Neural progenitor cell (in vitro differentiated cells): ENCODE data around the gene IQCE. TPM values are rescaled to one million over a fixed set of nuclear protein-coding genes. Genes with fewer than 3 reads are reported as not detected.

Experiments used
- DNase-seq: peaks from one replicate; pipeline ENCODE4 v3.0.0-alpha.2; 2016; ENCODE audit warnings: low spot score
- H2AFZ ChIP-seq: fragments of 200-600 bp; sonication (generic); replicated peaks from 2 replicates; pipeline ENCODE4 v1.6.1; 2016; ENCODE audit warnings: antibody characterized with exemption
- H3F3A ChIP-seq: fragments of 200-600 bp; sonication (generic); 2 replicates; pipeline ENCODE4 v1.6.1; 2016; ENCODE audit warnings: antibody characterized with exemption, low read depth
- H3K27ac ChIP-seq: fragments of 200-600 bp; sonication (generic); 2 replicates; pipeline ENCODE4 v1.5.1; 2016; ENCODE audit warnings: mild to moderate bottlenecking
- H3K27me3 ChIP-seq: fragments of 200-600 bp; sonication (generic); 2 replicates; pipeline ENCODE4 v1.6.1; 2016; ENCODE audit warnings: mild to moderate bottlenecking, moderate library complexity
- H3K36me3 ChIP-seq: fragments of 200-600 bp; sonication (generic); 2 replicates; pipeline ENCODE4 v1.5.1; 2016
- H3K4me1 ChIP-seq: fragments of 200-600 bp; sonication (generic); 2 replicates; pipeline ENCODE4 v1.6.1; 2016; ENCODE audit warnings: mixed run types
- H3K4me2 ChIP-seq: fragments of 200-600 bp; sonication (generic); 2 replicates; pipeline ENCODE4 v1.6.1; 2016
- H3K4me3 ChIP-seq: fragments of 200-600 bp; sonication (generic); 2 replicates; pipeline ENCODE4 v1.5.1; 2016
- H3K79me2 ChIP-seq: fragments of 200-600 bp; sonication (generic); 2 replicates; pipeline ENCODE4 v1.6.1; 2016; ENCODE audit warnings: low read depth
- H3K9ac ChIP-seq: fragments of 200-600 bp; sonication (generic); 2 replicates; pipeline ENCODE4 v1.6.1; 2016
- H3K9me3 ChIP-seq: fragments of 200-600 bp; sonication (generic); 2 replicates; pipeline ENCODE4 v1.5.1; 2016; ENCODE audit warnings: low read depth
- H4K20me1 ChIP-seq: fragments of 200-600 bp; sonication (generic); 2 replicates; pipeline ENCODE4 v1.6.1; 2016; ENCODE audit warnings: low read depth
- H3K27ac Mint-ChIP-seq: 3 replicates; pipeline ENCODE4 v1.8.0; 2021; ENCODE audit warnings: mixed read lengths
- H3K27me3 Mint-ChIP-seq: 2 replicates; pipeline ENCODE4 v1.8.0; 2022; ENCODE audit warnings: low read depth, mild to moderate bottlenecking, inconsistent platforms, moderate library complexity, mixed read lengths; ENCODE audit not compliant: insufficient read depth
- H3K36me3 Mint-ChIP-seq: 3 replicates; pipeline ENCODE4 v1.8.0; 2021; ENCODE audit warnings: mixed read lengths
- H3K4me1 Mint-ChIP-seq: 3 replicates; pipeline ENCODE4 v1.8.0; 2021; ENCODE audit warnings: mixed read lengths
- H3K4me3 Mint-ChIP-seq: 3 replicates; pipeline ENCODE4 v1.8.0; 2021; ENCODE audit warnings: mild to moderate bottlenecking, moderate library complexity, mixed read lengths
- H3K9me3 Mint-ChIP-seq: 3 replicates; pipeline ENCODE4 v1.8.0; 2020; ENCODE audit warnings: mixed read lengths
- EZH2 ChIP-seq: fragments of 200-600 bp; sonication (generic); IDR thresholded peaks from 2 replicates; pipeline ENCODE4 v1.6.1; 2017; ENCODE audit warnings: antibody characterized with exemption, mild to moderate bottlenecking, moderate library complexity
- EZH2phosphoT487 ChIP-seq: fragments of 200-600 bp; sonication (generic); IDR thresholded peaks from 2 replicates; pipeline ENCODE4 v1.6.1; 2017; ENCODE audit warnings: antibody characterized with exemption
- total RNA-seq: library from RNA; depleted of rRNA; stranded (reverse); fragments of >200 nt; gene quantifications from 2 replicates; pipeline ENCODE4 v1.2.3, GENCODE V29; 2015; ENCODE audit warnings: low replicate concordance
- TF ChIP-seq, protein P1 (sequence below): fragments of 200-600 bp; sonication (generic); IDR thresholded peaks from 2 replicates; pipeline ENCODE4 v1.5.1; 2017; ENCODE audit warnings: antibody characterized with exemption, mild to moderate bottlenecking

IQCE gene
- total RNA-seq, 1 donor from 2014 or later: 4.6 TPM

DNA sequence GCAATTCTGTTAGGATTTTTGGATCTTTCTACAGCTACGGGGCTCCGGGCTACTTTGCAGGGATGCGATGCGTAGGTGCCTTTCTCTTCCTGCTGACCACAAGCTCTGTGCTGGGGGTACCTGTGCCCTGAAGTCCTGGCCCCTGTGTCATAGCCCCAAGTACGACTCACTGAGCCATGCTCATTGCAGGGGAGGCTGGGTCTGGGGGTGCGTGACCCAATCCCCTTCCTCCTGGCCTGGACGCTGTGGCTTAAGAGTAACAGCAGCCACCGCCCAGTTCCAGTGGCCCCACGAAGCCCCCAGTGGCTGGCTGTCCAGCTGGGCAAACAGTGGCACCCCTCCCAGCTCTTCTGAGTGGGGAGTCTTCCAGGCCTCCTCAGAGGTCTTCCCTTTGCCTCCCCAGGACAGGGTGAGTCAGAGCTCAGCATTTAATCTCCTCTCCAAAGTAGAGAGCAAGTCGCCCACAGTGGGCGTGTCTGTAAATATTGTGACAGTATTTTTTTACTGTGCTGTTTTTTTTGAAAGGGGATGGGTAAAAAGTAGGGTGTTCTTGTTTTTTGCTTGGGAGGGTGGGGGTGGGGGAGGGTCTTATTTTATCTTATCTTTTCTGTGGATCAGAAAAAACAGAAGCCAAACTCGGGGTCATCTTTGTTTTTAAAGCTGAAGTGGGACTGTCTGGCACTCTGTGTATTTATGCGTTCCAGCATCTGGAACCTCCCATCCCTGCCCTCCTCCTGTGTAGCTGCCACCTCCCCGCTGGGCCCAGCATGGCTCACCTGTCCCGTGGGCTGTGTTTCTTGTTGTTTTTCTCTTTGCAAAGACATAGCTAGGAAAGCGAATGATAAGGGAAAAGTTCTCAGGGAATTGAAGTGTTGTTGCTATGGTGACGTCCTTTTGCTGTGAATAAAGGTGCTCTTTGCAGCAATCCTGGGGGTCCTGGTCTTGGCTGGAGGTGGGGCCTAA is 31.0 kb upstream of the IQCE start:
- Mint-ChIP-seq H3K36me3 (peaks cover 5% of the 10 kb centered on the region), H3K4me3 (peak overlapping the region; percentile 52), H3K27me3 (peaks cover 6% of the 10 kb centered on the region), H3K9me3 (no peaks in the 10 kb centered on the region), H3K27ac (peak overlapping the region; percentile 76), H3K4me1 (peaks cover 45% of the 10 kb centered on the region)
- Histone ChIP-seq H2AFZ (no peak overlapping the region), H3K9me3 (no peaks in the 10 kb centered on the region), H3F3A (peaks cover 74% of the 10 kb centered on the region), H4K20me1 (peaks cover 83% of the 10 kb centered on the region), H3K4me1 (peaks cover 38% of the 10 kb centered on the region), H3K79me2 (peaks cover 40% of the 10 kb centered on the region), H3K27me3 (no peaks in the 10 kb centered on the region), H3K27ac (peak overlapping the region; percentile 25), H3K4me3 (no peak overlapping the region), H3K4me2 (no peak overlapping the region), H3K9ac (no peak overlapping the region), H3K36me3 (no peaks in the 10 kb centered on the region)
- DNase-seq: no peak
- TF ChIP-seq, protein P1, sequence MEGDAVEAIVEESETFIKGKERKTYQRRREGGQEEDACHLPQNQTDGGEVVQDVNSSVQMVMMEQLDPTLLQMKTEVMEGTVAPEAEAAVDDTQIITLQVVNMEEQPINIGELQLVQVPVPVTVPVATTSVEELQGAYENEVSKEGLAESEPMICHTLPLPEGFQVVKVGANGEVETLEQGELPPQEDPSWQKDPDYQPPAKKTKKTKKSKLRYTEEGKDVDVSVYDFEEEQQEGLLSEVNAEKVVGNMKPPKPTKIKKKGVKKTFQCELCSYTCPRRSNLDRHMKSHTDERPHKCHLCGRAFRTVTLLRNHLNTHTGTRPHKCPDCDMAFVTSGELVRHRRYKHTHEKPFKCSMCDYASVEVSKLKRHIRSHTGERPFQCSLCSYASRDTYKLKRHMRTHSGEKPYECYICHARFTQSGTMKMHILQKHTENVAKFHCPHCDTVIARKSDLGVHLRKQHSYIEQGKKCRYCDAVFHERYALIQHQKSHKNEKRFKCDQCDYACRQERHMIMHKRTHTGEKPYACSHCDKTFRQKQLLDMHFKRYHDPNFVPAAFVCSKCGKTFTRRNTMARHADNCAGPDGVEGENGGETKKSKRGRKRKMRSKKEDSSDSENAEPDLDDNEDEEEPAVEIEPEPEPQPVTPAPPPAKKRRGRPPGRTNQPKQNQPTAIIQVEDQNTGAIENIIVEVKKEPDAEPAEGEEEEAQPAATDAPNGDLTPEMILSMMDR: no peak
- TF ChIP-seq EZH2phosphoT487 (no peak), EZH2 (no peak)

DNA sequence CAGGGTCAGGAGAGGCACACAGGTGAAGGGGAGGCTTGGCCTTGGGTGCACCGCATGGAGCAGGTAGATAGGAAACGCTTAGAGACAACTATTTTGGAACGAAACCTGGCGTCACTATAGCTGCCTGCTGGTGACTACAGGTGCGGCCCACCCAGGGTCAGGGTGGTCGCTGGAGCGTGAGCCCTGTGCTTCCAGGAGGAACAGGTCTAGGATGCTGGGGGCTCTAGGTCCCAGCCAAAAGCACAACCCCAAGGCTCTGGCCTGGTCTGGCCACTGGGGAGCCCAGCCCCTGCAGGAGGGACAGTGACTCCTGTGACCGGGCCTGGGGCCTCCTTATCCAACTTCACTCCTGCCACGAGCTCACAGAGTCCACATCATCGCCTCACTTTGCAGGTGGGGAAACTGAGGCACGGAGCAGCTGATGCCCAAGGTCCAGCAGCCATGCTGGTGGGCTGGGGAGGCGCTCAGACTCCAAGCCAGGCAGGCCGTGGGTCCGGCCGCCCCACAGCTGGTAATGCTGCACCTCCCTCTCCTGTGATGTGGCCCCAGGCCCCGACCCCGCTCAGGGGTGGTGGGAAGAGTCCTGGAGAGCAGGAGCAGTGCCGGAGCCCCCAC is 30.2 kb upstream of the IQCE start:
- H3K9me3 ChIP-seq: no peaks in the 10 kb centered on the region
- peaks cover 68% of the 10 kb centered on the region for H3F3A ChIP-seq
- H2AFZ ChIP-seq: no peak overlapping the region
- H3K9me3 Mint-ChIP-seq: no peaks in the 10 kb centered on the region
- peaks cover 6% of the 10 kb centered on the region for H3K27me3 Mint-ChIP-seq
- DNase-seq: no peak
- no peak overlapping the region for H3K4me3 ChIP-seq
- peaks cover 40% of the 10 kb centered on the region for H3K4me1 Mint-ChIP-seq
- H3K36me3 ChIP-seq: no peaks in the 10 kb centered on the region
- peaks cover 30% of the 10 kb centered on the region for H3K4me1 ChIP-seq
- no peak overlapping the region for H3K27ac ChIP-seq
- H3K27me3 ChIP-seq: no peaks in the 10 kb centered on the region
- peaks cover 75% of the 10 kb centered on the region for H4K20me1 ChIP-seq
- no peak for TF ChIP-seq EZH2
- TF ChIP-seq, protein P1: no peak
- no peak for TF ChIP-seq EZH2phosphoT487
- H3K4me2 ChIP-seq: no peak overlapping the region
- H3K79me2 ChIP-seq: peaks cover 32% of the 10 kb centered on the region
- peaks cover 5% of the 10 kb centered on the region for H3K36me3 Mint-ChIP-seq
- H3K9ac ChIP-seq: no peak overlapping the region
- H3K4me3 Mint-ChIP-seq: peak overlapping the region; percentile 52
- H3K27ac Mint-ChIP-seq: peak overlapping the region; percentile 76

DNA sequence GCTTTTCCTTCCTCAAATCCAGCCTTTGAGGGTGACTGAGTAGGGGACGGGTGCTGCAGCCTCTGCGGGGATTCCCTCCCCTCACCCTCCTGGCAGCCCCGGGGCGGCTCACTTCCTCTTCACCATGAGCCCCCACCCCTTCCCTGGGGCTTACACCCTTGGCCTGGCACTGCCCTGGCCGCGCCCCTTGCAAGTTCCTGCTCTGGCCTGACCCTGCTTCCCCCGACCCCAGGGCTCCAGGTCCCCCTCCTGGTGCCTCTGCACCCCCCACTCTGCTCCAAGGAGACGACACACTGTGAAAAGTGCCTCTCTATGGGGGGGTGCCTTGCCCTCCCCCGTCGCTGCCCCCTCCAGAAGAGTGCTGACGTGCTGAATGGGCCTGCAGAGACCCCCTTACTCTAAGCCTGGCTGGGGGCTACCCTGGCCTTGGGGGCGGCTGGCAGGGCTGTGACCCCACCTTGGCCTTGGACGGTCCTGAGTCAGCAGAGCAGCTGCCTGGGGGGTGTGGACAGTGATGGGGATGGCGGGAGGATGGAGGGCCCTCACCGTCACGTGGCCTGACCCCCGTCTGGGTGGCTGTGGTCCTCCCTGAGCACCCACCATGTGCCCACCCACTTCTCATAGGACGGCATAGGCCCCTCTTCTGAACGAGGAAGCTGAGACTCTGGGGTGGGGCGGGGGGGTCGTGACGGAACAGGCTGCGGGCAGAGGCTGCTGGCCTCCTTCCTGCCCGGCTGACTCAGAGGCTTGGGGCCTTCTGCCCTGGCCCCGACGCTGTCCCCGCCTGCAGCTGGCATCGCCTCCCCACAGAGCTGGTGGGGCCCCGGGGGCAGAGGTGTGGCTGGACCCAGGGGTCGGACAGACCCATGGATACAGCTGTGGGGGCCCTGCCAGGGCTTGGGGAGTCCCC is 29.4 kb upstream of the IQCE start:
- Mint-ChIP-seq H3K27me3 (peaks cover 6% of the 10 kb centered on the region), H3K36me3 (peaks cover 5% of the 10 kb centered on the region), H3K27ac (no peak overlapping the region), H3K4me1 (peaks cover 36% of the 10 kb centered on the region), H3K4me3 (no peak overlapping the region), H3K9me3 (no peaks in the 10 kb centered on the region)
- Histone ChIP-seq H2AFZ (no peak overlapping the region), H3K4me1 (peaks cover 25% of the 10 kb centered on the region), H3K9ac (no peak overlapping the region), H3K4me3 (no peak overlapping the region), H3K79me2 (peaks cover 27% of the 10 kb centered on the region), H3K27ac (peak overlapping the region; percentile 92), H3K36me3 (no peaks in the 10 kb centered on the region), H4K20me1 (peaks cover 68% of the 10 kb centered on the region), H3K27me3 (no peaks in the 10 kb centered on the region), H3K4me2 (no peak overlapping the region), H3K9me3 (no peaks in the 10 kb centered on the region), H3F3A (peaks cover 61% of the 10 kb centered on the region)
- TF ChIP-seq EZH2phosphoT487 (no peak), EZH2 (no peak)
- TF ChIP-seq, protein P1: no peak
- DNase-seq: no peak
